NCI-H1694 treated with DMSO at 0.1 percent for 48 hours (cell line): ENCODE results near the gene AASDHPPT.

ENCODE experiments used
- DNase-seq: peaks from one replicate; lab custom pipeline; 2025; lab: John Stamatoyannopoulos, UW

The AASDHPPT gene

GRCh38 chr11:106086850-106087249, 9.4 kb downstream of the AASDHPPT start:
- DNase-seq: no peak

- peak; percentile 22 for DNase-seq
Measured at GRCh38 chr11:106087815-106088435, 10.5 kb downstream of the AASDHPPT start.

DNA sequence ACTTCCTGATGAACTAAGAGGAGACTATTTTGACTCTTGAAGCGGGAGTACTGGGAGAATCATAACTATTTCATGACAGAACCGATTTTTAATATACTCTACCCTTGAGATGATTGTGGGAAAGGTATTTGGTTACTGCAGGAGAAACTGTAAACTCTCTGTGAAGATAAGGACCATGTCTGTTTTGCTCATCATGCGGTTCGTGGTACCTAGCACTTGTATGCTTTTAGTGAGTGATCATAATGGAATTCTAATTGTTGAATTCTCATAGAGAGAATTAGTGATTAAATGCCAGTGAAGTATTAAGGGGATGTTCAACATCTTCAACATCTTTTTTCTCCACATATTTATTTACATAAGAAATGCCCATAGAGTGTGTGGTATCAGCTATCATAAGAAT, 11.4 kb downstream of the AASDHPPT start:
- no peak for DNase-seq

GRCh38 chr11:106091480-106092123, 14.1 kb downstream of the AASDHPPT start:
- DNase-seq: no peak

- no peak for DNase-seq
Measured at GRCh38 chr11:106092446-106092845, 15.0 kb downstream of the AASDHPPT start.

DNA sequence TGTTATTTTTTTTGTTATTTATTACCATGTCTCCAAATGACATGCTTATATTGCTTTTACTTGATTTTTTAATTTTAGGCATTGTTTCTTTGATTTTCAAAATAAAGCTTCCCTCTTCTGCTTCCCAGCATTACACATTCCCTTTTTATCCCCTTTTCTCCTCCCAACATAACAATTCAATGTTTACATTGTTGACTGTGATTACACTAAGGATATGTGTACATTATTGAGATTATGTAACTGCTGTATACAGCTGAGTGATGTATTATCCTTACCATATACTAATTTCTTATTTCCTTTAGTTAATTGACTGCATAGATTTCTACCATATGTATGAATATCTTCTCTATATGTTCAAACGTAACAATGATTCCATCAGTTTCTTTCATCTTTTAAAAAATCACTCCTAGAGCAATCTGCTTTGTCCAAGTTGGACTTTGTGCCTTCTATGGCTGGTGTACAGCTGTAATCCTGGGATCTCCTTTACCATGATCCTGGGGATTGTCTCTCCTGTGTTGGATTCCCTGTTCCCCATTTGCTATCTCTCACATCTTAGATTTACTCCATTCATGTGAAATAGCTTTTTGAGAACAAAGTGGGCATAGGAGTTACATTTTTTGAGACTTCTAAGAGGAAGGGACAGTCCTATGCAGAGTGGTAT, 21.6 kb downstream of the AASDHPPT start:
- DNase-seq: no peak

GRCh38 chr11:106101370-106101769, 23.9 kb downstream of the AASDHPPT start:
- DNase-seq: no peak

DNA sequence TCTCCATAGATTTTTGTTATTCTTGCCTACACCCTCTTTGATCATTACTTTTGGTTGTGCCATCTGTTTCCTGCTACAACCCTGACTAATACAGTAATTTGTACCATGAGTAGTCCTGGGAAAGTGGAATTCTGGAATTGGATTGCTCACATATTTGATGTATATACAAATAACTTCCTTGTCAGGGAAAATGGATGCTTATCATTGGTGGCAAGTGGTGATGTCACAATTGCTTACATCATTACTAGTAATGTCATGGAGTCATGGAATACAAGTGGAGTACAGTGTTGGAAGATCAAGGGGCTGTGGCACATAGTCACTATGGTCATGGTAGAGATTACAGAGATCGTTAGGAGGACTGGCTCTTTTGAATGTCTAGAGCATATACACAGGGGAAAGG, 24.4 kb downstream of the AASDHPPT start:
- no peak for DNase-seq

DNA sequence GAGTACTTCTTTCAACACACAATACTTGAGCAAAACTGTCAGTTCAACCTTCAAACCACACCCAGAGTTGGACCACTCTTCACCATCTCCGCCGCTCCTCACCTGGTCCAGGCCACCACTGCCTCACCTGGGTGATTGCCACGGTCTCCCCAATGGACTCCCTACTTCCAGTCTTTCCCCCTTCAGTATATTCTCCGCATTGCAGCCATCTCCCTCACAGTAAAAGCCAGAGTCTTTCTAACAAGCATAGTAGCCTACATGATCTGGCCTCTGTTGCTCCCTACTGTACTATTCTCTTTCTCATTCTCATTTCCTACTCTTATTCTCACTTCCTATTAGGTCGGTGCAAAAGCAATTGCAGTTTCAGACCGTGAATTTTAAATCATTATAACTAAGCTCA, 28.5 kb downstream of the AASDHPPT start:
- no peak for DNase-seq

GRCh38 chr11:106121570-106122320, 44.3 kb downstream of the AASDHPPT start:
- no peak for DNase-seq

DNA sequence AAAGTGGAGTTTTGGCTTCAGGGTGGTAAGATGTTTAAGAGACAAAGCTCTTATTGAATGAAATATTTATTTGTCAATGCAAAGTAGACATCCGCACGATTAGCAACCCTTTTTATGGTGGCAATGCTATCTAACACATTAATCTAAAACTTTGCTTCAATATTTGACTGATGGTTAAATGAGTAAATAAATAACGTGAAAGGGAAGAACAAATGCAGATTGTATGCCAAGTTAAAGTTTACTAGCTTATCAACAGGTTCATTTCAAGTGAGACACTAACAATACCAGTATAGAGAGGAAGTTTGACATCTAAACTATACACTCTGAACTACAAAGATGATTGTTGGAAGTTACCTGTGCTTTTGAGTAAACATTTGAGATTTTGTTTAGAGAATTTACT, 50.1 kb downstream of the AASDHPPT start:
- no peak for DNase-seq

DNA sequence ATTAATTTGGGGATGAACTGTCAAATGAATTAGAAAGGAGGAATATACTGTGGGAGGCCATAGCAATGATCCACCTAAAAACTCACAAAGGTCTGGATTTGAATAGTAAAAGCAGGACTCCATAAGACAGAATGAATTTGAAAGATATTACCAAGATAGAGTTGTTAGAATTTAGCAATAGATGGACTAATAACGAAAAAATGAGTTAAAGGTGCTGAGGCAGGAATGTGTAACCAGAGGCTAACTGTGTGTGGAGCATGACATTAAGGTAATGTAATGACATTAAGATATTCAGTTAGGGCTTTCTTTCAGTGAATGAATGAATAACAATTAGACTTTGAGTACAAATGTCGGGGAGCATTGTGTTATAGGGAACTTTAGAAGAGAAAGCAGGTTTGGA, 51.3 kb downstream of the AASDHPPT start:
- DNase-seq: no peak

- DNase-seq: no peak
Measured at GRCh38 chr11:106131998-106132397, 54.5 kb downstream of the AASDHPPT start.

DNA sequence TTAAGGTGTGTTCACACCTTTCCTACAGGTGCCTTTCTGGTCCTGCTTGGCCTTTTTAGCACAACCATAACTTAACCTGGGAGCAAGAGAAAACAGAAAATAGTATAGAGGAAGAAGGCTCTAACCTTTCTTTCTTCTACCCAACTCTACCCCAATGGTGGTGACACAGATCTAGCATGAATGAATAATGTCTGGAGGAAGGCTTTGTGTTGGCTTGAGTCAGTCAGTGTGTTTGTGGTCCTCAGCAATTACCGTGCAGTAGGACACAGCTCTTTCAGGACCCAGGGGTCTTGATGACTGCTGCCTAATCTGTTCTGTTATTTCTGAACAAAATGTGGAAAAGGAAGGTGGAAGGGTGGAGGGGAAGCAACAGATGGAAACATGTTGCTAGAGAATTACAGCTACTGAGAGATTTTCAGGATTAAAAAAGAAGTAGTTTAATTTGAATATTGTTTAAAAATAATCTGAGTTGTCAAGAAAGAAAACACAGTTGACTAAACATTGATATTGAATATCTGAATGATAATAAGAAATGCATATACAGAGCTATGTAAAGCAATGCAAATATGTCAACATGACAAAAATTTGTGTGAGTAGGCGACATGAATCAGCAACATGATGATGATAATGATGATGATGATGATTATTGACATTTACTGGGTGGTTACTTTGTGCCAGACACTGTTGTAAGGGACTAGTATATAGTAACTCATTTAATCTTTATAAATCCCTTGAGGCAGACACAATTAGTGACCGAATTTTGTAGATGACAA, 55.3 kb downstream of the AASDHPPT start:
- no peak for DNase-seq

GRCh38 chr11:106133529-106133928, 56.1 kb downstream of the AASDHPPT start:
- no peak for DNase-seq

- DNase-seq: no peak
Measured at GRCh38 chr11:106137061-106137460, 59.6 kb downstream of the AASDHPPT start.

- no peak for DNase-seq
Measured at GRCh38 chr11:106137758-106138157, 60.3 kb downstream of the AASDHPPT start.
